HepG2 (cell line): Measurements from ENCODE around the gene DAPK1. TPM values are rescaled to one million over a fixed set of nuclear protein-coding genes. Genes with fewer than 3 reads are reported as not detected.

Experiments used
- ATAC-seq: fragments of 200-7000 bp; cut with Tn5 transposase; 3 replicates; pipeline ENCODE4 v1.9.1; 2020; ENCODE audit warnings: mild to moderate bottlenecking, moderate library complexity
- BruUV-seq: library from RNA; stranded (reverse); fragments of 400-500 nt; replicated peaks from 2 replicates; lab custom pipeline; 2021; lab: Mats Ljungman, UMichigan
- CTCF ChIA-PET: fragments of 300-600 bp; formaldehyde crosslinking; extraction: SDS; loops from one replicate; lab custom pipeline; 2021; ENCODE audit warnings: low total read pairs, inconsistent platforms, low intra/inter-chr PET ratio; lab: Yijun Ruan, JAX
- POLR2A ChIA-PET: fragments of 350-600 bp; sonication (Branson Sonifier 250); formaldehyde crosslinking; loops from one replicate; lab custom pipeline; 2020; ENCODE audit warnings: antibody characterized with exemption, inconsistent platforms; lab: Yijun Ruan, JAX
- DNase-seq: peaks from one replicate; pipeline ENCODE4 v3.0.0-alpha.2; 2015; ENCODE audit warnings: low spot score
- FAIRE-seq: peaks from 3 replicates; lab custom pipeline; 2011; peaks lifted over from hg19 to GRCh38; lab: Jason Lieb, UNC
- H2AFZ ChIP-seq: one replicate; pipeline ENCODE4 v1.6.1; 2011; ENCODE audit warnings: low read length, inconsistent platforms
- H3K27ac ChIP-seq: fragments of 300-600 bp; 3 replicates; pipeline ENCODE4 v1.8.0; 2011; ENCODE audit warnings: mixed run types, mild to moderate bottlenecking, mixed read lengths, low read length, inconsistent platforms; ENCODE audit not compliant: insufficient read depth; ENCODE audit errors: extremely low read length
- H3K27me3 ChIP-seq, 2 experiments: fragments of 200-600 bp in 1 of 2; 2 replicates in 1 of 2; 3 replicates in 1 of 2; pipeline versions ENCODE4 v1.6.0 to v1.8.0; 2011; ENCODE audit warnings: low read length in 2 of 2, mild to moderate bottlenecking in 2 of 2, moderate library complexity in 2 of 2, inconsistent platforms in 1 of 2; ENCODE audit not compliant: insufficient read depth in 2 of 2, control insufficient read depth in 1 of 2
- H3K36me3 ChIP-seq, 2 experiments: fragments of 200-600 bp in 1 of 2; replicated peaks in 1 of 2; 2 replicates in 1 of 2; 3 replicates in 1 of 2; pipeline versions ENCODE4 v1.5.1 to v1.8.0; 2011; ENCODE audit warnings: low read length in 2 of 2, inconsistent platforms in 1 of 2; ENCODE audit not compliant: insufficient read depth in 2 of 2, control insufficient read depth in 1 of 2
- H3K4me1 ChIP-seq: 2 replicates; pipeline ENCODE4 v1.5.1; 2012; ENCODE audit warnings: low read length, inconsistent platforms; ENCODE audit not compliant: insufficient read depth
- H3K4me2 ChIP-seq: 2 replicates; pipeline ENCODE4 v1.6.0; 2011; ENCODE audit warnings: low read depth, low read length, inconsistent platforms
- H3K4me3 ChIP-seq, 3 experiments: fragments of 200-600 bp in 1 of 3; sonication (generic), shearing (Covaris generic) in 1 of 3; replicated peaks in 1 of 3; 2 replicates each; pipeline ENCODE4 v1.5.1; 2011 to 2016; ENCODE audit warnings: low read length in 3 of 3, inconsistent platforms in 2 of 3, low read depth in 2 of 3, mild to moderate bottlenecking in 2 of 3, control low read depth in 1 of 3, mixed read lengths in 1 of 3; ENCODE audit not compliant: insufficient read depth in 1 of 3
- H3K79me2 ChIP-seq: one replicate; pipeline ENCODE4 v1.6.1; 2011; ENCODE audit warnings: low read length, inconsistent platforms; ENCODE audit not compliant: insufficient read depth
- H3K9ac ChIP-seq: 2 replicates; pipeline ENCODE4 v1.6.0; 2011; ENCODE audit warnings: mild to moderate bottlenecking, low read depth, low read length, inconsistent platforms; ENCODE audit not compliant: insufficient read depth
- H3K9me3 ChIP-seq: 2 replicates; pipeline ENCODE4 v1.5.1; 2012; ENCODE audit warnings: mild to moderate bottlenecking, low read length
- H4K20me1 ChIP-seq: 2 replicates; pipeline ENCODE4 v1.6.0; 2011; ENCODE audit warnings: inconsistent platforms, mild to moderate bottlenecking, low read length, moderate library complexity; ENCODE audit not compliant: insufficient read depth
- ATF5 ChIP-seq: sonication (generic); formaldehyde crosslinking; IDR thresholded peaks from 2 replicates; pipeline ENCODE4 v1.4.0; 2020; ENCODE audit warnings: mild to moderate bottlenecking, low read depth, missing genetic modification reagents
- NBN ChIP-seq: fragments of 450-650 bp; conservative IDR thresholded peaks from 2 replicates; pipeline ENCODE4 v1.6.1; 2017
- THAP9 ChIP-seq: sonication (generic); formaldehyde crosslinking; IDR thresholded peaks from 2 replicates; pipeline ENCODE4; 2020; ENCODE audit warnings: missing genetic modification reagents, mild to moderate bottlenecking, borderline replicate concordance
- ZKSCAN1 ChIP-seq: fragments of 150-350 bp; IDR thresholded peaks from 2 replicates; pipeline ENCODE4 v1.6.1; 2014; ENCODE audit warnings: low read length
- ZMYM3 ChIP-seq: sonication (generic); formaldehyde crosslinking; IDR thresholded peaks from 2 replicates; pipeline ENCODE4 v1.5.1; 2020; ENCODE audit warnings: mild to moderate bottlenecking, missing genetic modification reagents
- ZNF576 ChIP-seq: sonication (generic); formaldehyde crosslinking; IDR thresholded peaks from 2 replicates; pipeline ENCODE4 v1.4.0; 2020; ENCODE audit warnings: mild to moderate bottlenecking, missing genetic modification reagents
- ZNF709 ChIP-seq: sonication (generic); formaldehyde crosslinking; IDR thresholded peaks from 2 replicates; pipeline ENCODE4 v1.5.0; 2020; ENCODE audit warnings: mild to moderate bottlenecking, missing genetic modification reagents
- ZSCAN9 ChIP-seq: IDR thresholded peaks from 2 replicates; pipeline ENCODE4 v1.6.1; 2016; ENCODE audit warnings: borderline replicate concordance
- WGBS: methylation state at CpG from one replicate; pipeline ENCODE4 v1.1.6; 2017; ENCODE audit warnings: low lambda C conversion rate; 5-methylcytosine and 5-hydroxymethylcytosine counted together
- in situ Hi-C: cut with HindIII; loops from 2 replicates; pipeline ENCODE4 v1.10.0; 2017; ENCODE audit warnings: low pct_unique_long_range_greater_than_20kb; ENCODE audit not compliant: extremely low pct_ligation_motif_present
- intact Hi-C: fragments of 100-400 bp; cut with micrococcal nuclease; formaldehyde crosslinking; loops from one replicate; pipeline ENCODE4 v1.10.0; 2022; ENCODE audit not compliant: unreplicated experiment
- polyA plus RNA-seq, 8 experiments: library from polyadenylated mRNA; depleted of rRNA in 3 of 8; stranded (reverse) in 7 of 8; unstranded in 1 of 8; fragments of >200 nt; fragmentation: Illumina TruSeq in 4 of 8; extraction: Trizol in 4 of 8; gene quantifications; 2 replicates each; pipeline versions ENCODE4 v1.2.1 to v1.2.3, GENCODE V29; 2011 to 2016; ENCODE audit warnings: low read depth in 4 of 8, missing spikeins in 1 of 8, mixed read lengths in 1 of 8; ENCODE audit not compliant: insufficient read depth in 1 of 8
- total RNA-seq, 5 experiments: library from RNA; depleted of rRNA; stranded (reverse); fragments of >200 nt; fragmentation: Illumina TruSeq; extraction: Trizol; gene quantifications; 2 replicates each; pipeline ENCODE4 v1.2.3, GENCODE V29; 2016; ENCODE audit warnings: low read depth in 1 of 5
- TF ChIP-seq, protein P1 (sequence below), 2 experiments: fragments of 450-650 bp in 1 of 2; sonication (generic) in 1 of 2; formaldehyde crosslinking in 1 of 2; IDR thresholded peaks; 2 replicates each; pipeline versions ENCODE4 v1.6.1 to v1.8.0; 2016 to 2022; ENCODE audit warnings: antibody characterized with exemption in 1 of 2, mild to moderate bottlenecking in 1 of 2, missing genetic modification reagents in 1 of 2

Gene DAPK1
- total and polyA plus RNA-seq, 2 of the 13 experiments (the other 11 are each of a cell fraction or from before 2014, with no cell fraction given), result 35.7 to 35.9 TPM

DNA sequence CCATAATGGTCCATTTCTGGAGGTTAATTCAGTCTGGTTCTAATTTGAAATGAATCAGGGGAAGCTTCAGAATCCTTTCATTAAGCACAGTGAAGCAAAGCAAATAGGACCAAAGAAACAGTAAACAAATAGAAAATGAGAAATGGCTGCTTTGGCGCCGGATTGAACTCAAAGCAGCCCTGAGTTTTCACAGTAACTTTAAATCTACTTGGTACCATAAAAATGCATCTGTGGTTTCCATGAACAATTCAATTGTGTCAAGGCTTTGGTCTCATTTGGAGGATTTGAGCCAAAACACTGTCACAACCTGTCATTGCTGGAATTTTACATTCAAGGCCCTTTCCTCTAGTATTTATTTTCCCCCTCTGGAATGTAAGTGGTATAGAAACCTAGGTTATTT is 25.9 kb upstream of the DAPK1 start:
- ChIA-PET POLR2A (no interaction called here), CTCF (no interaction called here)
- no peaks in the 10 kb centered on the region for H3K27me3 ChIP-seq
- no peak overlapping the region for H3K4me3 ChIP-seq
- H4K20me1 ChIP-seq, result no peaks in the 10 kb centered on the region
- no peaks in the 10 kb centered on the region for H3K9me3 ChIP-seq
- in situ Hi-C loops, result no loop called here
- no peak overlapping the region for H2AFZ ChIP-seq
- H3K79me2 ChIP-seq, result no peaks in the 10 kb centered on the region
- H3K36me3 ChIP-seq, result no peaks in the 10 kb centered on the region
- H3K4me1 ChIP-seq, result no peaks in the 10 kb centered on the region
- intact Hi-C loops, result no loop called here
- TF ChIP-seq THAP9 (CRISPR knock-in tag) (no peak), ZNF576 (CRISPR knock-in tag) (no peak), ATF5 (CRISPR knock-in tag) (no peak), ZMYM3 (no peak), NBN (no peak), ZKSCAN1 (no peak), ZNF709 (no peak), ZSCAN9 (CRISPR knock-in tag) (no peak)
- TF ChIP-seq, protein P1, sequence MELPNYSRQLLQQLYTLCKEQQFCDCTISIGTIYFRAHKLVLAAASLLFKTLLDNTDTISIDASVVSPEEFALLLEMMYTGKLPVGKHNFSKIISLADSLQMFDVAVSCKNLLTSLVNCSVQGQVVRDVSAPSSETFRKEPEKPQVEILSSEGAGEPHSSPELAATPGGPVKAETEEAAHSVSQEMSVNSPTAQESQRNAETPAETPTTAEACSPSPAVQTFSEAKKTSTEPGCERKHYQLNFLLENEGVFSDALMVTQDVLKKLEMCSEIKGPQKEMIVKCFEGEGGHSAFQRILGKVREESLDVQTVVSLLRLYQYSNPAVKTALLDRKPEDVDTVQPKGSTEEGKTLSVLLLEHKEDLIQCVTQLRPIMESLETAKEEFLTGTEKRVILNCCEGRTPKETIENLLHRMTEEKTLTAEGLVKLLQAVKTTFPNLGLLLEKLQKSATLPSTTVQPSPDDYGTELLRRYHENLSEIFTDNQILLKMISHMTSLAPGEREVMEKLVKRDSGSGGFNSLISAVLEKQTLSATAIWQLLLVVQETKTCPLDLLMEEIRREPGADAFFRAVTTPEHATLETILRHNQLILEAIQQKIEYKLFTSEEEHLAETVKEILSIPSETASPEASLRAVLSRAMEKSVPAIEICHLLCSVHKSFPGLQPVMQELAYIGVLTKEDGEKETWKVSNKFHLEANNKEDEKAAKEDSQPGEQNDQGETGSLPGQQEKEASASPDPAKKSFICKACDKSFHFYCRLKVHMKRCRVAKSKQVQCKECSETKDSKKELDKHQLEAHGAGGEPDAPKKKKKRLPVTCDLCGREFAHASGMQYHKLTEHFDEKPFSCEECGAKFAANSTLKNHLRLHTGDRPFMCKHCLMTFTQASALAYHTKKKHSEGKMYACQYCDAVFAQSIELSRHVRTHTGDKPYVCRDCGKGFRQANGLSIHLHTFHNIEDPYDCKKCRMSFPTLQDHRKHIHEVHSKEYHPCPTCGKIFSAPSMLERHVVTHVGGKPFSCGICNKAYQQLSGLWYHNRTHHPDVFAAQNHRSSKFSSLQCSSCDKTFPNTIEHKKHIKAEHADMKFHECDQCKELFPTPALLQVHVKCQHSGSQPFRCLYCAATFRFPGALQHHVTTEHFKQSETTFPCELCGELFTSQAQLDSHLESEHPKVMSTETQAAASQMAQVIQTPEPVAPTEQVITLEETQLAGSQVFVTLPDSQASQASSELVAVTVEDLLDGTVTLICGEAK (IDR thresholded peaks at IDR 0.05), result no peak
- TF ChIP-seq, protein P1 (CRISPR knock-in tag; IDR thresholded peaks at IDR 0.05), result no peak
- no peak for DNase-seq
- H3K9ac ChIP-seq, result no peak overlapping the region
- ATAC-seq, result no peak
- H3K27ac ChIP-seq, result no peak overlapping the region
- BruUV-seq, result no TSS peak
- 21% methylated on average over 2 of the region's 2 CpGs for WGBS
- no peak for FAIRE-seq
- no peak overlapping the region for H3K4me2 ChIP-seq
